Pons (tissue), 1 donor: ENCODE measurements around the gene DGKI.

Experiments used
- DNase-seq: peaks from one replicate; pipeline ENCODE4 v3.0.0-alpha.2; 2016; ENCODE audit warnings: low spot score

The DGKI gene

DNA sequence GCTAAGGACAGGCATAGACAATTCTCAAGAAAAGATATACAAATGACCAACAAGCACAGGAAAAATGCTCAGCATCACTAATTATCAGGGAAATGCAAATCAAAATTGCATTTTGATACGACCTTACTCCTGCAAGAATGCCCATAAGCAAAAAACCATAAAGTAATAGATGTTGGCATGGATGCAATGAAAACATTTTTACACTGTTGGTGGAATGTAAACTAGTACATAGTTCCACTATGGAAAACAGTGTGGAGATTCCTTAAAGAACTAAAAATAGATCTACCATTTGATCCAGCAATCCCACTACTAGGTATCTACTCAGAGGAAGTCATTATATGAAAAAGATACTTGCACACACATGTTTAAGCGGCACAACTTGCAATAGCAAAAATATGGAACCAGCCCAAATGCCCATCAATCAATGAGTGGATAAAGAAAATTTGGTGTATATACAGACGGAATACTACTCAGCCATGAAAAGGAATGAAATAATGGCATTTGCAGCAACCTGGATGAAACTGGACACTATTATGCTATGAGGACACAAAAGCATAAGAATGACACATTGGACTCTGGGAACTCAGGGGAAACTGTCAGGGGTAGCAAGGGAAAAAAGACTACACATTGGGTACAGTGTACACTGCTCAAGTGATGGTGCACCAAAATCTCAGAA, 59.3 kb downstream of the DGKI start:
- DNase-seq: no peak

DNA sequence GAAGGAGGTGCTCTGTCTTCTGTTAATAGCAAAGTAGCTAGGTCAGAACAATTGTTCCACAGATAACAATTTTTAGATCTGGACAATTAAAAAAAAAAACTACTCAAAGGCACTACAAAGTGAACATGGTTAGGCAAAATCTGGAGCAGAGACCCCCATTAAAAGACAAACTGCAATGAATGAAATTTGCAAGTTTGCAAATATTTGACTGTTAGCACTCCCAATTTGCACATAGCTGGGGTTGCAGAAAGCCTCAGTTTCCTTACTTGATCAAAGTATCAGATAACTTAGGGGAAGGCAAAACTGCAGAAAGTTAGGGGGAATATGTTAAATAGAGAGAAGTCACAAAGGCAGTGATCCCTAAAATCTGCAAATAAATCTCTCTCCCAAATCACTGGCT, 68.3 kb downstream of the DGKI start:
- DNase-seq: no peak

- no peak for DNase-seq
These were observed 72.0 kb downstream of the DGKI start for GRCh38 chr7:137774793-137775201.

DNA sequence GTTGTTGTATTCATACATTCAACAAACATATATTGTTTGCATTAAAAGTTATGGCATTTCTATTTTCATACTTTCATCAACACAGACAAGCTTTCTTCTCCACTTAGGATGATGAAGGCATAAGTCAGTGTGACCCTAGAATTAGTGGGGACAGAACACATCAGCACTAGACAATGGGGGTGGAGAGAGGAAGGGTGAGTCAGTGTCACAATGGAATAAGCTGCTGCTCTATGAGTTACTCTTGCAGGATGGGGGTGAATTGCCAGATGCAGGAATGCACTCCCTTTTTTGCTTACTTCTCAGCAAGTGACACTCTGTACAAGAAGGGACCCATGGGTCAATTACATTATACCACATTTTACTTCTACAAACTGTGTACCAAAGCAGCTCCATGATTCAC, 74.0 kb downstream of the DGKI start:
- DNase-seq: peak; percentile 40

DNA sequence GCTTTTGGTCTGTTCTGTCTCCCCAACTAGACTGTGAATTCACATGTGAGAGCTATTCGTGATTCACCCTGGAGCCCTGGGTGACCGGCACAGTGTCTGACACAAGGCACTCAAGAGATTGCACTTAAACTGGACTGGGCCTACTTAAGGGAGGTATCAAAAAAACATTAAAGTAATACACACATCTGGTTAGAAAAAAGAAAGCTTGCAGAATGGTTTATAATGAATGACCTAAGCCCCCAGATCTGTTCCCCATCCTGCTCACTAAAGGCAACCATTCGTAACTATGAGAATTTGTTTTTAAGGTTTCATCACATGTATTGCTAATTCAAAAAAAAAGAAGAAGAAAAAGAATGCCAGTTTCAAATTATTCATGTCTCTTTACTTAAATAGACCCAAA, 74.5 kb downstream of the DGKI start:
- no peak for DNase-seq

DNA sequence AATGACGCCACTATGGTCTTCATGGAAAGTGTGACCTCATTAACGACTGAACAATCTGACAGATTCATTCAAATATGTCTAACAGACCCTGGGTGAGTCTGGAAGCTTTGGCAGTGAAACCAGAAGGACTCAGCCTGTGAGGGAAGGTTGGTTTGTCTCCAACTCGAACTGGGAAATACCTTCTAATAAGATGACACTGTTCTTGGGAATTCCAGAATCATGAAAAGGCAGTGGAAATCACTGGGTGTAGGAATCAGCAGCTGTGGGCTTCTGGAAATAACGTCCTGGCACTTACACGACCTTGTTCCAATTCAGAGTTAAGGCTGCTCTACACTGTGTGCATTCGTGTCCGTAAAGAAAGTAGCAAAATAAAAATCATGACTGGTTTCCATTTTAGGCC, 75.1 kb downstream of the DGKI start:
- DNase-seq: no peak

GRCh38 chr7:137771273-137771672, 75.5 kb downstream of the DGKI start:
- no peak for DNase-seq

DNA sequence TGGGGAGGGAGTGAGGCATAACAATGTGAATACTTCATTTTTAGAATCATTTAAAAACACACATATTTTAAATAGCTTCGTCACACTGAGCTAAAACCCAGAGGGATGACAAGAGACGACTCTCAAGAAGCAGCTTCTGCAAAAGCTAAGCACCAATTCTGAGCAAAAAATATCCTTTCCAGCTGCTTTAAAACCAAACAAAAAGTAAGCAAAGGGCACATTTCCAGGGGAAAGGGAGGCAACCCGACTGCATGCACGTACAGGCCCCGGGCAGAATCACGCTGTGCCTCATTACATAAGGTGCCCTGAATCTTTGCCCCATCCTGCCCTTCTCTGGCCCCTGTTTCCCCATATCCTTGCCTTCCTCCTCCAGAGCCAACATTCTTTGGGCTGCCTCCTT, 78.4 kb downstream of the DGKI start:
- no peak for DNase-seq

DNA sequence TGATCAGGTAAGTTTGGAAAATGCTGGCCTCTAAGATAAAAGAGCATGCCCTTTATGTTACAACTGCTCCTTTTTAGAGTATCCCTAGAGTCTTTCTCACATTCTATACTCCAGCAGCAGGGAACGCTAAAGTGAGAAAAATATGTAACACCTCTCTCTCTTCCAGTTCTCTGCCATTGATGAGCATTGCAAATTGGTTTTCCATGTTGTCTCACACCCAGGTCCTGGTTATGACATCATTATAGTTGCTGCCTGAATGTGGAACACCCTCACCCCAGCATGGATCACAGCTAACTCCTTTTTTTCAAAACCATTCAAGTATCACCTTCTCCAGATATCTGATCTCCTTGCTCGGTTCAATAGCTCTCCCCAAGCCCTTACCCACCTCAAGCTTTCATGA, 84.4 kb downstream of the DGKI start:
- no peak for DNase-seq

- peak; percentile 36 for DNase-seq
These were observed 86.7 kb downstream of the DGKI start for GRCh38 chr7:137760111-137760510.

GRCh38 chr7:137757146-137757925, 89.4 kb downstream of the DGKI start:
- no peak for DNase-seq

DNA sequence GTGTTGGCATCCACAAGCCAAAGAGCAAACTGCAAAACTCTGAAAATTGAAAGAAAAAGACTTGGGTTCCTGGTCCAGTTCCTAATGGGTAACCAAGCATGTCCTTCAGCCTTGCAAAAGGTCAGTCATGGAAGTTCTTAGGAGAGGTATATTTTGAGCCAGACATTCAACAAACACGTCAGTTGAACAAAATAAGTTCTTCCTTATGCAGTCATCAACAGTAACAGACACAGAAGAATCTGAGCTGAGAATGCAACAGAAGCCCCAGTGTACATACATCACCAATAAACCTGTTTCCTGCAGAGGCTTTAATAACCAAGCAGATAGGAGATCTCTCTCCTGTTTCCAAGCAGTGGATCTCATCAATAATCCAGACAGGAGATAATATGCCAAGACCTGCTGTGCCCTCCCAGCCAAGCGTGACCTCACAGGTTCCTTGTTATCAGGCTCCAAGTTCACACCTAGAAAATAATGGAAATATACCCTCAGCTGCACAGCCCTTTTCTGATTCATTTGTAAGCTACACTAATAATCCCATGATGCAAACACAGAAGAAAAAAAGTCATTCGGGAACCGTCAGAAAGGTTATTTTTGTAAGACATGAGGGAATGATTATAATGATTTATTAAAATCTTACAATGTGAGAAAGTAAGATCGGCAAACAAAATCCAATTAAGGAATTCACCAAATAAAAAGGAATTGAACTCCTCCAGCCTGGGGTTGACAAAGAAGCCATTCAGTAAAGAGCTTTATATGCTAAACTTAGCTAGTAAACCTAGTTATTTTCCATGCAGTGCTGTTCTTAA, 90.7 kb downstream of the DGKI start:
- DNase-seq: peak; percentile 29

DNA sequence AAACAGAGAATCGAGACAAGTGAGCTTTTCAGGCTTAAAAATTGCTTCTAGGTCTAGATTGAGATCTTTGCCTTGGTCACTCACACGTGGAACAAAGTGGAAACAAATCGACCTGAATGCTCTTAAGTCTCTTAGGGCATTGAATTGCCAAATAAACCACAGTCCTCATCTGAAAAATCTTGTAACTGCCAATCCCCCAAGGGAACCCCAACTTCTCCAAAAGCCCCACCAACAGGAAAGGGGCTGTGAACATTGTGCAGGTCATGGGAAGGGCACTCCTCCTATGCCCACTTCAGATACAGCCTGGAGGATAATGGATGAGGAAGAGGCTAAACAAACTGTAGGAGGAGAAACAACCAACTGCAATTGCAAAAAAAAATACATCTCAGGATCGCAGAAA, 91.3 kb downstream of the DGKI start:
- no peak for DNase-seq

DNA sequence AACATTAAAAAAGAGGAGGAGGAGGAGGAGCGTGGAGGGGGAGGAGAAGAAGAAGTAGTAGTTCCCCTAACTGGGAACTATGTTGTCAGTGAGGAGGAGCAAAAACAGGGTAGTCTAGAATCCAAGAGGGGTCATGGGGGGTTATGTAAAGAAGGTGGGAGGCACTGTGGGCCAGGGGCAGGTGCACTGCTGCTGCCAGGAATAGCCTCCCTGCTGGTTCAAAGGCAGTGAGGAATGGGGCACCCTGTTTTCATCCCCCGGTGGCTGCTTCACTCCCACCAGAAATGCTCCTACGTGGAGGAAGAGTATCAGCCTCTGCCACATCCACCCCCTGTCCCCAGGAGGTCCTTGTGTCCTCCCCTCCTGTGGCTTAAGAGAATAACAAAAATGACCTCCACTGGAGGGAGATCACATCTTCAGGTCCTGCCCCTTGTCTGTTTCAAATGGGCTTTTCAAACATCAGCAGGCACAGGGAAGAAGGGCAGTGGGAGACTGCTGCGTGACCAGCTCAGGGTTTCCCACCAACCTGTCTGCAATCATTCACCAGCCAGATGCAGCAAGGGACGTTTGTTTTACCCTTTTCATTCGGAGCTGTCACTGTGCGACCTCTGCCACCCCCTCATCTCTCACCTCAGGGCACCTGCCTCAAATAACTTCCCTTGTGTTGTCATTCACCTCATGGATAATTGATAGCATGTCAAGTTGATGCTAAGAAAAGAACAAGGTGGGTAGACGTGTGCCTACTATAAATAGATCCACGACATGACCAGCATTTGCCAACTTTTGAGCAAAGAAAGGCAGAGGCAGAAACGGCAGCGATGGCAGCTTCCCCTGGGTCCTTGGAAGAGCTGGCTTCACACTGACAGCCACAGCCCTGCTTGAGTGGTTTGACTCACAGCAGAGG, 92.6 kb downstream of the DGKI start:
- DNase-seq: peak; percentile 36

GRCh38 chr7:137753575-137753947, 93.2 kb downstream of the DGKI start:
- no peak for DNase-seq

GRCh38 chr7:137753067-137753466, 93.7 kb downstream of the DGKI start:
- no peak for DNase-seq

DNA sequence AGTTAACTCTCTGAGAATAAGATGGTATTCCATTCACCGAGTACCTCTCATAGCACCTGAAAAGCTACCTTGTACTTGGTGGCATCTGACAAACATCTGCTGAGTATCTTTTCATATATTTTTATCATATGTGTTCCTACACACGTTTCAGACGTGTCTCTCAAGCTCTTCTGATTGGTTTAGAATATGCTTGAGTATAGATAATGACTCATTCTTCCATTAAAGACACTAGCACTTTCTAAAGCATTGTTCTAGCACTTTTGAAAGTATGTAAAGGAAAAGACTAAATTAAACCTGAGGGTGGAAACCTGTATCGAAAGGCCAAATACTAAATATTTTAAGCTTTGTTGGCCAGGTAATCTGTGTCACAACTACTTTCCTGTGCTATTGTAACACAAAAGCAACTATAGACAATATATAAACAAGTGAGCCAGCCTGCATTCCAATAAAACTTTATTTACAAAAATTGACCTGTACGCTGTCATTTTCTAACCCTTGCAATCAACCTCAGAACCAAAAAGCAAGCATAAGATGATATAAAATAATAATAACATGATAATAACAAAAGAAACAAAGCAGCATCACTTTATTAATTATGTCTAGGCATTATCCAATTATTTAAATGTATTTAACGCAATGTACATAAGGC, 95.3 kb downstream of the DGKI start:
- DNase-seq: no peak

DNA sequence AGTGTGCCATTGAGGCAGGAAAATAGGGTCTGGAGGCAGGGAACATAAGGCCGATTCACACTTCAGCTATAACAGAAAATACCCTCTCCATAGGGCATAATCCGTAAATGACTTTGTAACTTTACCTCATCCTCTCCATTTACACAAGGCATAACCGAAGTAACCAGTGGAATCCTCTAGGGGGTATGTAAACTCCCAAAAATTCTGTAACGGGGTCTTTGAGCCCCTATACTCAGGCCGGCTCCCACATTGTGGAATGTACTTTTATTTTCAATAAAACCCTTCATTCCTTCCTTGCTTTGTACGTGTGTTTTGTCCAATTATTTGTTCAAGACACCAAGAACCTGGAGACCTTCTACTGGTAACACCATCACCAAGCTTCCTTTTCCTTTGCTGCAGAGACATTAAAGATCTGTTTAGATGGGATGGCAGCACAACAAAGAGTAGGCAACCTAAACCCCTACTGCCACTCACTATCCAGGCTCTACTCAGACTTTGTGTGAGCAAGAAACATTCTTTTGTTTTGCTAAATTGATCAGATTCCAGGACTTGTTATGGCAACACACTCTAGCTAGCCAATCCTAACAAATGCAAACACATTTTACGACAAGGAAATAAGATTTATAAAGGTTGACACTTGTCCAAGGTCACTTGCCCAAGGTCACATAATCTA, 99.3 kb downstream of the DGKI start:
- no peak for DNase-seq

GRCh38 chr7:137743021-137743420, 103.8 kb downstream of the DGKI start:
- no peak for DNase-seq

DNA sequence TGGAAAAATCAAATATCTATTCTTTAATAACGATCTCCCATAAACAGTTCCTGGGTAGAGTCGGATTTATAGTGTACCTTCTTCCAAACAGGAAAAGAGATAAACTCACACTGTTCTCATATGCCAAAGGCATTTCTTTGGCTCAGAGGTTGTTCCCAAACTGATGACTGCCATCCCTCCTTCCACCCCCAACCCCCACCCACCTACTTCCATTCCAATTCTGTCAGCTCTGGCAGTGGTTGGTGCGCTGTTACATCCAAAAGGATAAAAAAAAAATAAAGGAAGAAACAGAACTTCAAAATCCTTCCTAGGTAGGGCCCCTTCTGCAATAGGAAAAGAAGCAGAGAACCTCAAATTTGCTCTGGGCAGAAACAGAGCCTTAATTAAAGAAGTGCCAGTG, 104.7 kb downstream of the DGKI start:
- DNase-seq: no peak

DNA sequence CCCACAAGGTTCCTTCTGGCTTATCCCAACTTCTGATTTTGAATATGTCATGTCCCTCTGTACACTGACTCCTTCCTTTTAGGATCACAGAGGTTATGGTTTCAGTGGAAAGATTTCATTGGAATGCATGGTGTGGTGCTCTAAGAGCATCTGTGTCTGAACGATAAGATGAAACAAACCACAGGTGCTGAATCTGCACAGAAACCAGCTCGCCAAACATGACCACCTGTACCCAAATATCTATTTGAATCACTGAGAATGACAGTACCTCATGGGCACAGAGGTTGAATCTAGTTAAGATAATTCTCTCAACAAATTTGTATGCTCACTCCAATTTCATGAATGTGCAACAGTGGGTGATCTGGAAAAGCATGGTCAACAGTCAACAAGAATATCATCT, 105.3 kb downstream of the DGKI start:
- DNase-seq: no peak
